ENCODE results near the gene XAGE3. TPM values are rescaled to one million over a fixed set of nuclear protein-coding genes. Genes with fewer than 3 reads are reported as not detected.
"Not testable (repeated sequence)": the region's sequence is repeated elsewhere in the genome, so short reads cannot be mapped to it uniquely, and the experiment has no call there.

Gene XAGE3
- total RNA-seq, 1 experiment from 2014 or later, result not detected

DNA sequence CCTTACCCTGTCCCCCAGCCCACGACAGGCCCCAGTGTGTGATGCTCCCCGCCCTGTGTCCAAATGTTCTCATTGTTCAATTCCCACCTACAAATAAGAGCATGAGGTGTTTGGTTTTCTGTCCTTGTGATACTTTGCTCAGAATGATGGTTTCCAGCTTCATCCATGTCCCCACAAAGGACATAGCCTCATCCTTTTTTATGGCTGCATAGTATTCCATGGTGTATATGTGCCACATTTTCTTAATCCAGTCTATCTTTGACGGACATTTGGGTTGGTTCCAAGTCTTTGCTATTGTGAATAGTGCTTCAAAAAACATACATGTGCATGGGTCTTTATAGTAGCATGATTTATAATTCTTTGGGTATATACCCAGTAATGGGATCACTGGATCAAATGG, 24.3 kb downstream of the XAGE3 start:
- not testable (repeated sequence) for DNase-seq (ENCODE audit: low read depth)

DNA sequence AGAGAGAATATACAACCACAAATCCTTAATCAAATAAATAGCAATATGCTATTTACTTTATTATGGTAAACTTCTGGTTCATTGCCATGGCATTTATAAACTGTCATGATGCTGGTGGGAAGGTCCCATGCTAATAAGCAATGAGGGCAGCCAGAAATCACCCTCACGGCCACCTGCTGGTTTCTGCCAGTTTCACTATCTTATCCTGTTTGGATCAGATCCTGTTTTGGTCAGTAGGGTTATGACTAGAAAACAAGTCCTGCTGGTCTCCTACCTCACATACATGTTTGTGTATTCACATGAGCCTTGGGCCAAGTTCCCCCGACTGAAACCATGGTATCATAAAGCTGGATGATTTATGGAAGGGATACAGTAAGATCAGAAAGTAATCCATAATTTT, 28.7 kb downstream of the XAGE3 start:
- no peak for DNase-seq (ENCODE audit: low read depth)

DNA sequence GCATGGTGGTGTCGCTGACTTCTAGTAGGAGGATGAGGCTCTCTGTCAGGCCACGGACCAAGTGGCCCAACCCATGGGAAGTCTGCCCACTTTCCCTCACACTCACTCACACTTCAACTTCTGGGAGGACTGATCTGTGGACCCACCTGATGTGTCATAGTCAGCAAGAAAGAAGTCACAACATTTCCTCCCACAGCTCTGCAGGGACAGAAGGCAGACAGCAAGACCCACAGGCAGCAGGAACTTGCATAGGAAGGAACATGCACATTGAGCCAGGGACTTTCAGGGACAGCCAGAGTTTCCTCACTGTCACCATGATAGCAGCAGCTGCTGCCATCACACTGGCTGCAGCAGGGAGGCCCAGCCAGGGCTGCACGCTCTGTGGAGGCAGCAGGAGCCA, 37.3 kb downstream of the XAGE3 start:
- DNase-seq (ENCODE audit: low read depth), result no peak

DNA sequence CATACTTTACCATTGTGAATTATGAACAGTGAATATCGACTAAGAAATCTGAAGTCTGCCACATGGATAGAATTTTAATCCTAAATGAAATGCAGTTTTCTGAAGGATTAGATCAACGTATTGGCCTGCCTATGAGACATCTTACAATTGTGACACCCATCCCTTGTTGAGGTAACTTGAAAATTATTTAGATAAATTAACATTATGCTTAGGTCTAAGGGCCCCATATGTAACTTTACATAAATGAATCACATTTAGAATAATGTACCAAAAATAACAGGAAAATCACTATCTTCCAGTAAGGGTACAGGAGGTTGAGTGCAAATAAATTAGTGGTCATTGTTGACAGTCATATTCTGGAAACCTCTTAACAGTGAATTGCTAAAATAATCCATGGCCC, 43.3 kb downstream of the XAGE3 start:
- DNase-seq (ENCODE audit: low read depth), result no peak

DNA sequence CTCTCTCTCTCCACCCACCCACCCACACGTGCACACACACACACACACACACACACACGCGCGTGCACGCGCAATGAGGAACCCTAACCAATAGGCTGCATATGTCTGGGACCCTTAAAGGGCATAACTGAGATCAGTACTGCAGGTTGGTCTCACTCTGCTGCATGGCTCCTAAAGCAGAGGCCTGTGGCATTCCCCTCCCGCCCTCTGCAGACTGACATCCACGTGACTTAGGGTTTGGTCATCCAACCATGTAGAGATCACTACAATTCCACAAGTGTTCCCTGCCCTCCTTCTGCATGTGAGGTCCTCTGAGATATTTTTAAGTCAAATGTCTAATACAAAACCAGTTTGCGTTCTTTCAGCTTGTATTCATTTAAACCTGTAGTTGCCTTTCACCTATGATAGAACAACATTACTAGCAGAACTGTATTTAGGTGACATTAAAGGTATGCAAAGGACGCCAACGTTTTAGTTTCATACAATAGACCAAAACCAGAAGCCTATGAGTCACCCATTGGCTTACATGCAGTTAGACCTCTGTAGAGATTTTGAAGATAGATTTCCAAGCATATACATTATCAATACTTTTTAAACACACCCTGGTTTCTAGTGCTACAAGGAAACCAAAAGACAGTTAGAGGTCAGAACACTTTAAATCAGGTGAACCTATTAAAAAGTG, 46.7 kb downstream of the XAGE3 start:
- no peak for DNase-seq (ENCODE audit: low read depth)

DNA sequence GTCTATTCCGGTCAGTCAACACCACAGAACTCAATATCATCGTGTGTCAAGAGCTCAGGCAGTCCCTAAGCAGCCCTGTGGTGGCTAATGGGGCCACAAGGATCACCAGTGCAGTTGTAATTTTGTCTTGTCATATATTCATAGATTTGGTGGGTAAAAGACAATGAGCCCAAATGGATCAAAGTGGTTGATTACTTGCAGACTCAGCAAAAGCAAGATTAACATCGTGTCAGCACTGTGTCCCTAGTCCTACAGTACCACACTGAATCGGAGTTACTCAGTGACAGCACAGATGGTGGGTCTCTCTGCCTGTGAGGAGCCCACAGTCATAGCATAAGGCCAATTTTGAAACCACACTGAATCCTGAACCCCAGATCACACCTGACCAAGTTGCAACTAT, 48.1 kb downstream of the XAGE3 start:
- no peak for DNase-seq (ENCODE audit: low read depth)

Other genes with a start within 250 kb of the XAGE3 start
- gene SSX7, start 213.2 kb downstream of the XAGE3 start, total RNA-seq (2014; rRNA removed; shearing (Covaris generic)), result not detected in 2 replicates
- not detected in 2 replicates for gene SSX2, start 160.9 kb downstream of the XAGE3 start, total RNA-seq (2014; rRNA removed; shearing (Covaris generic))
- 0.25 and 0.98 TPM in 2 replicates for gene SSX2B, start 116.8 kb downstream of the XAGE3 start, total RNA-seq (2014; rRNA removed; shearing (Covaris generic))
- not detected in 2 replicates for gene SPANXN5, start 70.7 kb downstream of the XAGE3 start, total RNA-seq (2014; rRNA removed; shearing (Covaris generic))
- not detected in 2 replicates for gene XAGE5, start 56.8 kb downstream of the XAGE3 start, total RNA-seq (2014; rRNA removed; shearing (Covaris generic))
- gene FAM156B, start 29.2 kb upstream of the XAGE3 start, total RNA-seq (2014; rRNA removed; shearing (Covaris generic)), result 15.2 and 22.1 TPM in 2 replicates
- gene FAM156A, start 90.4 kb upstream of the XAGE3 start, total RNA-seq (2014; rRNA removed; shearing (Covaris generic)), result 23.1 and 26.1 TPM in 2 replicates
- gene GPR173, start 180.7 kb upstream of the XAGE3 start, total RNA-seq (2014; rRNA removed; shearing (Covaris generic)), result 0.54 and 0.81 TPM in 2 replicates
- 4.9 and 18.5 TPM in 2 replicates for gene TSPYL2, start 214.3 kb upstream of the XAGE3 start, total RNA-seq (2014; rRNA removed; shearing (Covaris generic))
- 3.3 TPM in 2 replicates for gene KANTR, start 226.1 kb upstream of the XAGE3 start, total RNA-seq (2014; rRNA removed; shearing (Covaris generic))

Data from M059J (cell line).